IMR-90 (cell line): ENCODE data around the gene AGAP1. TPM values are rescaled to one million over a fixed set of nuclear protein-coding genes. Genes with fewer than 3 reads are reported as not detected.

Source experiments
- ATAC-seq: fragments of 200-7000 bp; cut with Tn5 transposase; 2 replicates; pipeline ENCODE4 v1.9.1; 2020; ENCODE audit warnings: low read depth, mild to moderate bottlenecking, moderate library complexity
- BruUV-seq: library from RNA; stranded (reverse); fragments of 400-500 nt; replicated peaks from 2 replicates; lab custom pipeline; 2021; lab: Mats Ljungman, UMichigan
- CTCF ChIA-PET: fragments of 300-600 bp; formaldehyde crosslinking; extraction: SDS; loops from one replicate; lab custom pipeline; 2021; ENCODE audit warnings: antibody characterized with exemption; lab: Yijun Ruan, JAX
- POLR2A ChIA-PET: fragments of 300-600 bp; sonication (Branson Sonifier 250); formaldehyde crosslinking; loops from one replicate; lab custom pipeline; 2022; ENCODE audit warnings: antibody characterized with exemption; ENCODE audit not compliant: unreplicated experiment; lab: Charles Lee
- DNase-seq: peaks from one replicate; pipeline ENCODE4 v3.0.0; 2013
- H2AFZ ChIP-seq: replicated peaks from 2 replicates; pipeline ENCODE3; 2013; ENCODE audit warnings: low read length, mild to moderate bottlenecking; ENCODE audit not compliant: poor library complexity
- H2AK5ac ChIP-seq: 2 replicates; pipeline ENCODE4 v1.6.1; 2013; ENCODE audit warnings: low read depth, low read length, inconsistent platforms
- H2AK9ac ChIP-seq: replicated peaks from 2 replicates; pipeline ENCODE3; 2013; ENCODE audit warnings: mild to moderate bottlenecking, low read depth, low read length, moderate library complexity; ENCODE audit not compliant: poor library complexity
- H2BK120ac ChIP-seq: 2 replicates; pipeline ENCODE4 v1.6.1; 2013; ENCODE audit warnings: low read depth, low read length, inconsistent platforms
- H2BK15ac ChIP-seq: 3 replicates; pipeline ENCODE4 v1.6.1; 2013; ENCODE audit warnings: low read depth, low read length, inconsistent platforms
- H2BK20ac ChIP-seq: 2 replicates; pipeline ENCODE4 v1.6.1; 2013; ENCODE audit warnings: low read depth, mild to moderate bottlenecking, inconsistent platforms, low read length, moderate library complexity
- H2BK5ac ChIP-seq: 2 replicates; pipeline ENCODE4 v1.6.1; 2013; ENCODE audit warnings: mild to moderate bottlenecking, low read depth, low read length, inconsistent platforms; ENCODE audit not compliant: poor library complexity, severe bottlenecking
- H3K14ac ChIP-seq: replicated peaks from 2 replicates; pipeline ENCODE4 v1.6.1; 2013; ENCODE audit warnings: low read depth, low read length, inconsistent platforms
- H3K18ac ChIP-seq: 2 replicates; pipeline ENCODE4 v1.6.1; 2013; ENCODE audit warnings: low read depth, low read length, control low read depth
- H3K23ac ChIP-seq: 2 replicates; pipeline ENCODE4 v1.6.1; 2013; ENCODE audit warnings: low read depth, low read length, inconsistent platforms
- H3K27ac ChIP-seq: 2 replicates; pipeline ENCODE4 v1.5.1; 2013; ENCODE audit warnings: mild to moderate bottlenecking, control low read depth, low read length; ENCODE audit not compliant: insufficient read depth
- H3K27me3 ChIP-seq: 2 replicates; pipeline ENCODE4 v1.6.1; 2013; ENCODE audit warnings: low read length; ENCODE audit not compliant: control insufficient read depth, insufficient read depth
- H3K36me3 ChIP-seq: 2 replicates; pipeline ENCODE4 v1.6.1; 2013; ENCODE audit warnings: low read length, mixed read lengths; ENCODE audit not compliant: control insufficient read depth, insufficient read depth
- H3K4ac ChIP-seq: 2 replicates; pipeline ENCODE4 v1.6.1; 2013; ENCODE audit warnings: low read depth, low read length, inconsistent platforms
- H3K4me1 ChIP-seq: 2 replicates; pipeline ENCODE4 v1.6.1; 2013; ENCODE audit warnings: low read length, mixed read lengths; ENCODE audit not compliant: control insufficient read depth, insufficient read depth
- H3K4me2 ChIP-seq: 2 replicates; pipeline ENCODE4 v1.6.1; 2013; ENCODE audit warnings: low read depth, mild to moderate bottlenecking, control low read depth, low read length, moderate library complexity
- H3K4me3 ChIP-seq: 2 replicates; pipeline ENCODE4 v1.5.1; 2013; ENCODE audit warnings: low read depth, mild to moderate bottlenecking, control low read depth, low read length, moderate library complexity; ENCODE audit not compliant: insufficient read depth
- H3K56ac ChIP-seq: 2 replicates; pipeline ENCODE4 v1.6.1; 2013; ENCODE audit warnings: low read length, inconsistent platforms; ENCODE audit not compliant: insufficient read depth; ENCODE audit errors: extremely low read depth
- H3K79me1 ChIP-seq, 2 experiments: 2 replicates each; pipeline ENCODE4 v1.6.1; 2013; ENCODE audit warnings: low read length in 2 of 2, inconsistent platforms in 1 of 2, low read depth in 1 of 2
- H3K9ac ChIP-seq: 2 replicates; pipeline ENCODE4 v1.6.1; 2013; ENCODE audit warnings: low read depth, low read length, control low read depth
- H3K9me1 ChIP-seq: 2 replicates; pipeline ENCODE4 v1.6.1; 2013; ENCODE audit warnings: low read length, inconsistent platforms; ENCODE audit not compliant: insufficient read depth
- H3K9me3 ChIP-seq: 2 replicates; pipeline ENCODE4 v1.6.1; 2013; ENCODE audit warnings: low read length; ENCODE audit not compliant: control insufficient read depth, insufficient read depth
- H4K20me1 ChIP-seq: 2 replicates; pipeline ENCODE4 v1.6.1; 2013; ENCODE audit warnings: low read length, inconsistent platforms; ENCODE audit not compliant: insufficient read depth
- H4K5ac ChIP-seq: 2 replicates; pipeline ENCODE4 v1.6.1; 2013; ENCODE audit warnings: mild to moderate bottlenecking, low read depth, low read length, control low read depth
- H4K8ac ChIP-seq, 2 experiments: 2 replicates each; pipeline ENCODE4 v1.6.1; 2013; ENCODE audit warnings: low read depth in 2 of 2, low read length in 2 of 2, control low read depth in 1 of 2, inconsistent platforms in 1 of 2
- H4K91ac ChIP-seq: 2 replicates; pipeline ENCODE4 v1.6.1; 2013; ENCODE audit warnings: low read depth, low read length, inconsistent platforms; ENCODE audit not compliant: insufficient read depth
- MXI1 ChIP-seq: IDR thresholded peaks from 2 replicates; pipeline ENCODE4 v1.6.1; 2012; ENCODE audit warnings: low read depth, mild to moderate bottlenecking, low read length, moderate library complexity, borderline replicate concordance
- USF2 ChIP-seq: fragments of 150-350 bp; IDR thresholded peaks from 2 replicates; pipeline ENCODE4 v1.6.1; 2017; ENCODE audit warnings: mild to moderate bottlenecking, antibody characterized with exemption, low read length, low read depth
- WGBS, 2 experiments: methylation state at CpG; one replicate each; pipeline versions ENCODE4 v1.1.5 to v1.1.7; 2013; ENCODE audit warnings: missing lambda C conversion rate in 2 of 2; ENCODE audit not compliant: insufficient read length in 1 of 2; ENCODE audit errors: extremely low coverage in 2 of 2; 5-methylcytosine and 5-hydroxymethylcytosine counted together
- dilution Hi-C: fragments of 300-500 bp; cut with HindIII; formaldehyde crosslinking; loops from one replicate; pipeline ENCODE4 v1.14.3; 2018; ENCODE audit warnings: low sequenced_read_pairs; ENCODE audit not compliant: unreplicated experiment
- in situ Hi-C: fragments of 300-500 bp; cut with MboI; formaldehyde crosslinking; loops from 3 replicates; pipeline ENCODE4 v1.14.3; 2019; ENCODE audit warnings: low sequenced_read_pairs, inconsistent platforms, mixed read lengths
- intact Hi-C: fragments of 100-400 bp; cut with micrococcal nuclease; formaldehyde crosslinking; loops from 2 replicates; pipeline ENCODE4 v1.10.0; 2022
- polyA plus RNA-seq, 3 experiments: library from polyadenylated mRNA; depleted of rRNA; stranded (reverse); fragments of >200 nt; gene quantifications; 2 replicates each; pipeline ENCODE4 v1.2.3, GENCODE V29; 2012; ENCODE audit warnings: low replicate concordance in 1 of 3
- total RNA-seq: library from RNA; depleted of rRNA; stranded (reverse); fragments of >200 nt; gene quantifications from 2 replicates; pipeline ENCODE4 v1.2.3, GENCODE V29; 2012

The AGAP1 gene
- total and polyA plus RNA-seq, 2 of the 4 experiments (the other 2 are of a cell fraction): 15.1 to 16.4 TPM

- POLR2A ChIA-PET: no interaction called here
- H3K4ac ChIP-seq: no peak overlapping the region
- H3K4me1 ChIP-seq: peaks cover 6% of the 10 kb centered on the region
- BruUV-seq: no TSS peak
- ATAC-seq (no peak), DNase-seq (no peak)
- H3K23ac ChIP-seq: no peak overlapping the region
- no peak overlapping the region for H4K8ac ChIP-seq
- dilution Hi-C loops: loop anchor here (25.0 kb wide), 1 partner anchor 388 kb away; no protein-coding TSS in a partner anchor
- no peak overlapping the region for H2BK15ac ChIP-seq
- no peak overlapping the region for H4K91ac ChIP-seq
- no peaks in the 10 kb centered on the region for H3K9me1 ChIP-seq
- no peak overlapping the region for H4K5ac ChIP-seq
- in situ Hi-C loops: loop anchor here (5.0 kb wide), 1 partner anchor 408 kb away; no protein-coding TSS in a partner anchor
- TF ChIP-seq MXI1: no peak
- TF ChIP-seq USF2: 0 out of 2 replicates have a peak, but pooled peaks have one; percentile 7
- no peak overlapping the region for H2AFZ ChIP-seq
- H3K4me2 ChIP-seq: no peak overlapping the region
- no peak overlapping the region for H2BK20ac ChIP-seq
- H3K9ac ChIP-seq: no peak overlapping the region
- H3K27ac ChIP-seq: no peak overlapping the region
- no peak overlapping the region for H3K56ac ChIP-seq
- no peaks in the 10 kb centered on the region for H3K79me1 ChIP-seq
- no peaks in the 10 kb centered on the region for H3K36me3 ChIP-seq
- peaks cover 45% of the 10 kb centered on the region for H3K27me3 ChIP-seq
- H2AK5ac ChIP-seq: no peak overlapping the region
- H2BK120ac ChIP-seq: no peak overlapping the region
- H3K14ac ChIP-seq: no peak overlapping the region
- H2BK5ac ChIP-seq: no peak overlapping the region
- H3K4me3 ChIP-seq: no peak overlapping the region
- intact Hi-C loops: loop anchor here (1.0 to 10.0 kb wide), 2 partner anchors 231 to 372 kb away; no protein-coding TSS in a partner anchor
- no peak overlapping the region for H3K18ac ChIP-seq
- CTCF ChIA-PET: interaction anchor here (0.7 to 1.0 kb wide), 3 partner anchors 14 to 397 kb away, joined by 3 to 4 read pairs (median 4); no protein-coding TSS in a partner anchor
- H3K9me3 ChIP-seq: no peaks in the 10 kb centered on the region; the same call in 1 of the 2 replicates
- no peak overlapping the region for H2AK9ac ChIP-seq
- H4K20me1 ChIP-seq: no peaks in the 10 kb centered on the region
- no CpG with 5 or more reads among the region's 6 CpGs for WGBS, 2 experiments
These were observed 681.8 kb downstream of the AGAP1 start for GRCh38 chr2:236175548-236176150.
